Measurements from ENCODE around the gene HIPK2. TPM values are rescaled to one million over a fixed set of nuclear protein-coding genes. Genes with fewer than 3 reads are reported as not detected.

The HIPK2 gene
- total RNA-seq, 4 donors from 2014 or later, result 16.6 to 60.2 (median 35.1) TPM

DNA sequence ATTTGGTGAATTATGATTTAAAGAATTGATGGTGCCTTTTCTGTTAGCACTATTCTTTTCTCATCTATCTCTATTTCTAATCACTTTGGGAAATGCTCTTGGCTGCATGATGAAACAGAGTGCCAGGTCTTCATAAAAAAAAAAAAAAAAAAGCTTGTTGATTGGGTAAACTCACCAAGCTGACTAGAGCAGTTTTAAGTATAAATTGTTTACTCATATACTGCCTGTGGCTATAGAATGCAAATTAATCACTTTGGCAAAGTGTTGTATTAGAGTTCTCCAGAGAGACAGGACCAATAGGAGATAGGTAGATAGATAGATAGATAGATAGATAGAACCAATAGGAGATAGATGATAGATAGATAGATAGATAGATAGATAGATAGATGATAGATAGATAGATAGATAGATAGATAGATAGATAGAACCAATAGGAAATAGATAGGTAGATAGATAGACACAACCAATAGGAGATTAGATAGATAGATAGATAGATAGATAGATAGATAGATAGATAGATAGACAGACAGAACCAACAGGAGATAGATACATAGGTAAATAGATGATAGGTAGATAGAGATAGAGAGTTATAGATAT is 31.1 kb upstream of the HIPK2 start:
- Histone ChIP-seq H3K27ac (no peak overlapping the region), H3K36me3 (no peaks in the 10 kb centered on the region), H3K9me3 (no peaks in the 10 kb centered on the region), H3K4me1 (no peaks in the 10 kb centered on the region), H3K27me3 (no peaks in the 10 kb centered on the region), H3K4me3 (no peak overlapping the region)
- TF ChIP-seq, protein P1, sequence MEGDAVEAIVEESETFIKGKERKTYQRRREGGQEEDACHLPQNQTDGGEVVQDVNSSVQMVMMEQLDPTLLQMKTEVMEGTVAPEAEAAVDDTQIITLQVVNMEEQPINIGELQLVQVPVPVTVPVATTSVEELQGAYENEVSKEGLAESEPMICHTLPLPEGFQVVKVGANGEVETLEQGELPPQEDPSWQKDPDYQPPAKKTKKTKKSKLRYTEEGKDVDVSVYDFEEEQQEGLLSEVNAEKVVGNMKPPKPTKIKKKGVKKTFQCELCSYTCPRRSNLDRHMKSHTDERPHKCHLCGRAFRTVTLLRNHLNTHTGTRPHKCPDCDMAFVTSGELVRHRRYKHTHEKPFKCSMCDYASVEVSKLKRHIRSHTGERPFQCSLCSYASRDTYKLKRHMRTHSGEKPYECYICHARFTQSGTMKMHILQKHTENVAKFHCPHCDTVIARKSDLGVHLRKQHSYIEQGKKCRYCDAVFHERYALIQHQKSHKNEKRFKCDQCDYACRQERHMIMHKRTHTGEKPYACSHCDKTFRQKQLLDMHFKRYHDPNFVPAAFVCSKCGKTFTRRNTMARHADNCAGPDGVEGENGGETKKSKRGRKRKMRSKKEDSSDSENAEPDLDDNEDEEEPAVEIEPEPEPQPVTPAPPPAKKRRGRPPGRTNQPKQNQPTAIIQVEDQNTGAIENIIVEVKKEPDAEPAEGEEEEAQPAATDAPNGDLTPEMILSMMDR (IDR thresholded peaks at IDR 0.05), result no peak
- no peak for TF ChIP-seq POLR2A (IDR thresholded peaks at IDR 0.05)
- no peak for DNase-seq

DNA sequence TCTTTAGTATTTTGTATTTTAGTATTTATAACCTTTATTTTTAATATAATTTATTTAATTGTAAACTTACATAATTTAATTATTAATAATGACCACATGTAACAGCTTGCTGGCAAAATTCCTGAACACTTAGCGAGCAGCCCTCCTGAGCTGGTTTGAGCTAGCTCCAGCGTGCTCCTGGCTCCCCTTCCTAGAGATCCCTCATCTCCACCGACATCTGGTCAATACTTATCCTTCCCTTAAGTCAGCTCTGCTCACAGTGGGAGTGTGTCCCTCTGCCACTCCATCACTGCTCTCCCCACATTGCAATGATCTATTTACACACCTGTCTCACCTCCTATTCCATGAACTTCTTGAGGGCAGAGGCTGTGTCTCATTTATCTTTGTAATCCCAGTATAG is 30.6 kb upstream of the HIPK2 start:
- Histone ChIP-seq H3K27ac (no peak overlapping the region), H3K4me3 (no peak overlapping the region), H3K4me1 (no peaks in the 10 kb centered on the region), H3K9me3 (peaks cover 0 to 2% (median 0%) of the 10 kb centered on the region in 4 donors), H3K36me3 (no peaks in the 10 kb centered on the region), H3K27me3 (no peaks in the 10 kb centered on the region)
- DNase-seq, result no peak
- TF ChIP-seq, protein P1 (IDR thresholded peaks at IDR 0.05), result no peak
- no peak for TF ChIP-seq POLR2A (IDR thresholded peaks at IDR 0.05)

DNA sequence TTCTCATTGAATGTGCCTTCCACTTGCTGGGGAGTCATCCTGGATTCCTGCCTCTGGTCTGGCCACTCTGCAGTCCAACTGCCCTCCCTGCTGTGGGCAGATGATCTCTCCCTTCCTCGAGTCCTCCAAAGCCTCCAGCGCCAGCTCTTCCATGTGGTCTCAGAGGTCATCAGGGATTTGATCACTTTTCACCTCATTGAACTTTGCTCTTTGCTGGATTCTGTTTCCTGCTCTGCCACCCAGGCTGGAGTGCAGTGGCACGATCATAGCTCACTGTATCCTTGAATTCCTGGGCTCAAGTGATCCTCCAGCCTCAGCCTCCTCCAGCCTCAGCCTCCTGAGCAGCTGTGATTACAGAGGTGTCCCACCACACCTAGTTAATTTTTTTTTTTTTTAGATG is 29.2 kb upstream of the HIPK2 start:
- Histone ChIP-seq H3K27ac (no peak overlapping the region), H3K9me3 (peaks cover 0 to 4% (median 0%) of the 10 kb centered on the region in 4 donors), H3K27me3 (no peaks in the 10 kb centered on the region), H3K4me1 (no peaks in the 10 kb centered on the region), H3K36me3 (no peaks in the 10 kb centered on the region), H3K4me3 (no peak overlapping the region)
- TF ChIP-seq POLR2A (IDR thresholded peaks at IDR 0.05), result no peak
- TF ChIP-seq, protein P1 (IDR thresholded peaks at IDR 0.05), result no peak
- DNase-seq, result no peak

DNA sequence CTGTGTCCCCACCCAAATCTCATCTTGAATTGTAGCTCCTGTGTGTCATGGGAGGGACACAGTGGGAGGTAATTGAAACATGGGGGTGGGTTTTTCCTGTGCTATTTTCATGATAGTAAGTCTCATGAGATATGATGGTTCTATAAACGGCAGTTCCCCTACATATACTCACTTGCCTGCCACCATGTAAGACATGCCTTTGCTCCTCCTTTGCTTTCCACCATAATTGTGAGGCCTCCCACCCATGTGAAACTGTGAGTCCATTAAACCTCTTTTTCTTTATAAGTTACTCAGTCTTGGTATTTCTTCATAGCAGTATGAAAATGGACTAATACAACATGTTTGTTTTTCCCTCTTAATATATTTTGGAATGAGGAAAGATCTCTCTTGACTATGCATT is 26.8 kb upstream of the HIPK2 start:
- Histone ChIP-seq H3K36me3 (no peaks in the 10 kb centered on the region), H3K9me3 (peaks cover 0 to 4% (median 0%) of the 10 kb centered on the region in 4 donors), H3K4me1 (no peaks in the 10 kb centered on the region), H3K27me3 (no peaks in the 10 kb centered on the region), H3K27ac (no peak overlapping the region), H3K4me3 (no peak overlapping the region)
- no peak for DNase-seq
- TF ChIP-seq, protein P1 (IDR thresholded peaks at IDR 0.05), result no peak
- TF ChIP-seq POLR2A (IDR thresholded peaks at IDR 0.05), result no peak

DNA sequence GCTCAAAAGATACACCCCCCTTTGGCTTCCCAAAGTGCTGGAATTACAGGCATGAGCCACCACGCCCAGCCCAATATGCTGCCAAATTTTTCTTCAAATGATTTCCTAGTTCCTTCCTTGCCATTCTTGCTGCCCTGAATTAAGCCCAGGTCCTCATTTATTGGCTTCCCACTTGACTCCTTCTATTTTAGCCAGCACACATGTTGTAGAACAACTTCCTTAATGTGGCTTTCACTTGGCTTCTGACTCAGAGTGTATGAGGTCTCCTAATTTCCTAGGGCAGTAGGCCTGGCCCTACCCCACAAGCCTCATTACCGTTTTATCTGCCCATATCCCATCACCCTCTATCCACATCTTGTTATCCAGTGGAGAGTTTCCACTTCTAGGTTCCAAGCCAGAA is 21.8 kb upstream of the HIPK2 start:
- TF ChIP-seq, protein P1 (IDR thresholded peaks at IDR 0.05), result no peak
- no peak for TF ChIP-seq POLR2A (IDR thresholded peaks at IDR 0.05)
- Histone ChIP-seq H3K36me3 (no peaks in the 10 kb centered on the region), H3K27me3 (no peaks in the 10 kb centered on the region), H3K4me3 (no peak overlapping the region), H3K27ac (no peak overlapping the region), H3K4me1 (no peaks in the 10 kb centered on the region), H3K9me3 (peaks cover 0 to 4% (median 0%) of the 10 kb centered on the region in 4 donors)
- DNase-seq, result no peak

DNA sequence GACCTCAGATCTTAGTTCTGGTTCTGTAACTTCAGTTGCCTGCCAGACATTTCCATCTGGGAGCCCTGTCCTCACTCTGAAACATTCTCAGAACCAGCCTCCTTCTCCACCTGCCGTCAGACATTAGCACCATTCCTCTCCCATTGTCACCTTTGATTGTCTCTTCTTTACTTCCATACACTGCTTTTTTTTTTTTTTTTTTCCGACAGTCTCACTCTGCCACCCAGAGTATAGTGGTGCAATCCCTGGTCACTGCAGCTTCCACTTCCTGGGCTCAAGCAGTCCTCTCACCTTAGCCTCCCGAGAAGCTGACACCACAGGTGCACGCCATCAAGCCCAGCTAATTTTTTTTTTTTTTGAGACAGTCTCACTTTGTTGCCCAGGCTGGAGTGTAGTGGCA is 21.1 kb upstream of the HIPK2 start:
- Histone ChIP-seq H3K36me3 (no peaks in the 10 kb centered on the region), H3K4me1 (no peaks in the 10 kb centered on the region), H3K9me3 (peaks cover 0 to 4% (median 0%) of the 10 kb centered on the region in 4 donors), H3K27me3 (no peaks in the 10 kb centered on the region), H3K27ac (no peak overlapping the region), H3K4me3 (no peak overlapping the region)
- DNase-seq, result no peak
- TF ChIP-seq, protein P1 (IDR thresholded peaks at IDR 0.05), result no peak
- no peak for TF ChIP-seq POLR2A (IDR thresholded peaks at IDR 0.05)
